RCC 7860 (cell line): ENCODE measurements around the gene FKBP5.
"Not testable (repeated sequence)": the region's sequence is repeated elsewhere in the genome, so short reads cannot be mapped to it uniquely, and the experiment has no call there.

Source experiments
- DNase-seq: peaks from one replicate; pipeline ENCODE4 v3.0.0-alpha.2; 2015; ENCODE audit warnings: low spot score
- FAIRE-seq: peaks from 2 replicates; lab custom pipeline; 2012; peaks lifted over from hg19 to GRCh38; lab: Jason Lieb, UNC

The FKBP5 gene

DNA sequence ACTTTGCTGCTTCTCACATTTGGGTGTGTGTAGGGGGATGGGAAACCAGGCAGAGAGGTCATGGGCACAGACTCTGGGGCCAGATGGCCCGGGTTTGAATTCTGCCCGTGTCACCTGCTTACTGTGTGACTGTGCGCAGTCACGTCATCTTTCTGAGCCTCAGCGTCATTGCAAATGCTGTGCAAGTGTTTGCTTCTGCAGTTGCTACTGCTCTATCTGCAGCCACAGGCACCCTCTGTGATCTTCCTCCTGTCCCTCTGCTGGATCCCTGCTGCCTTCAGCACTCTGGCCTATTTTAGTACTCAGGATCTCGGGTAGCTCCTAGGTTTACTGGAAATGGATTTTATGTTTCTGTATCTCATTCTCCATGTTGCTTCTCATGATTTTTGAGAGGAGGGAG lies 135.4 kb downstream of the FKBP5 start:
- FAIRE-seq (no peak), DNase-seq (no peak)

DNA sequence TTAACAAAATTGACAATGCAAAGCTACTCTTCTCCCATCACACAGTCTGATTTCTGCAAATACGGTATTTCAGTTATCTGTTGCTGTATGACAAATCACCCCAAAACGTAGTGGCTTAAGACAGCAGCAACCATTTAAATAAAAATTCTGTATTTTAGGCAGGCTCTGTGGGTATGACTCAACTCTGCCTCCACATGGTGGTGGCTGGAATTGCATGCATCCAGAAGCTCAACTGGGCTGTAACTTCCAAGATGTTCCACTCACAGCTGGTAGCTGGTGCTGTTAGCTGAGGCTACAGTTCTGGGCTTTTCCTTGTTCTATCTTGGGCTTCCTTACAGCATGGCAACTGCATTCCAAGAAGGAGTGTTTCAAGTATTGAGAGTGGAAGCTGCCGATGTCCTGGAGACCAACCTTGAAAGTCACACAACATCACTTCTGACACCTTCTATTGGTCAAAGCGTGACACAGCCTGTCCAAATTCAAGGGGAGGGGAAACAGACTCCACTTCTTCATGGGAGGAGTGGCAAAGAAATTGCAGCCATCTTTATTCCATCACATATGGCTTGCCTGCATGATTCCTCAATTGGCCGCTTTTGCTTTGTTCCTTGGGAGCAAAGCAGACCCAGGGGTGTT lies 136.3 kb downstream of the FKBP5 start:
- FAIRE-seq, result no peak

DNA sequence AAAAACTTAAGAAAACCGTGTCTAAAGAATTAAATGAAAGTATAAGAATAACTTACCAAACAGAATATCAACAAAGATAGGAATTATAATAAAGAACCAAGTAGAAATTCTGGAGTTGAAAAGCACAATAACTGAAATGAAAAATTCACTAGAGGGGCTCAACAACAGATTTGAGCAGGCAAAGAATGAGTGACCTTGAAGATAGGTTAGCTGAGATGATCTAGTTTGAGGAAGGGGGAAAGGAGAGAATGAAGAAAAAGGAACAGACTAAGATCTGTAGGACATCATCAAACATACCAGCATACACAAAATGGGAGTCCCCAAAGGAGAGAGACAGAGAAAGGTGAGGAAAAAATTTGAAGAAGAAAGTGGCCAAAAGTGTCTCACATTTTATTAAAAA lies 138.3 kb downstream of the FKBP5 start:
- no peak for DNase-seq
- no peak for FAIRE-seq

More for the DNA sequence above, 136.3 kb downstream of the FKBP5 start:
- no peak for DNase-seq

DNA sequence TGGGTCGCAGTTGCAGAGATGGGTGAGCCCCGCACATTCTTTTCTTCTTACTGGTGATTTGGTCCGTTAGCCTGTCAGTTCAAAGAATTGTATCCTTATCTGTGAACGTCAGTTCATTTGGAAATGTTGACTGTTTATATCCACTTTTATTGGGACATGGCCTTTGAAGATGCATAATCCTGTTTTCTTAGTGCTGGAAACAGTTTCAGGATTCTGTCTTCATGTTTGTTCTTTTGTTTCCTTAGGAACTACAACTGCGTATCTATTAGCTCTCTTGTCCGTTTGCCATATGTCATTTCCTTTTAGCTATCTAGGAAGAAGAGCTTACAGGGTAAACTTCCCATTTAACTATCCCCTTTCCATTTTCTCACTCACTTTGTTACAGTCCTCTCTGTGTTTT lies 141.0 kb downstream of the FKBP5 start:
- FAIRE-seq, result no peak
- no peak for DNase-seq

DNA sequence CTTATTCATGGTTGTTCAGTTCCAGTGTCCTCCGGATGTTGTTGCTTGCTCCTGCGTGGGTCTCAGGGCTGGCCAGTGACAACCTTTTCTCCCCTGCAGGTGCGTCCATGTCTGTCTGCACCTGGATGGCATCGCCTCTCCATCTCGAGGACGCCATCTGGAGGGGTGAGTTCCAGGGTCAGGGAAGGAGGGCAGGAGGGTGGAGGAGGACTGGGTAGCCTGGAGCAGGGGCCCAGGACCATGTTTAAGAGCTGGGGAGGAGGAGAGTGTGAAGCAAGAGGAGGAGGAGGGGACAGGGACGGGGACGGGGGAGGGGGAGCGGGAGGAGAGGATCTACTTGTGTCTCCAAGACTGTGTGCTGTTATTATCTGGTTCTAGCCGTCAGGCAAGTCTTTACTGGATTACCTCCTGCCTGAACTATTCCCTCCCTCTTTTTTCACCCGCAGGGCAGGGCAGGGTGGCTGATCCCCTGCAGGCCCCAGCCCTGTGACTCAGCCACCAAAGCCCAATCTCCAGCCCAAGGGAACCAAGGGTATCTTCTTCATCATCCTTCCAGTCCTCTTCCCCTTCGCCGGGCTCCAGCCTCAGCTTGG lies 143.8 kb downstream of the FKBP5 start:
- FAIRE-seq, result no peak

DNA sequence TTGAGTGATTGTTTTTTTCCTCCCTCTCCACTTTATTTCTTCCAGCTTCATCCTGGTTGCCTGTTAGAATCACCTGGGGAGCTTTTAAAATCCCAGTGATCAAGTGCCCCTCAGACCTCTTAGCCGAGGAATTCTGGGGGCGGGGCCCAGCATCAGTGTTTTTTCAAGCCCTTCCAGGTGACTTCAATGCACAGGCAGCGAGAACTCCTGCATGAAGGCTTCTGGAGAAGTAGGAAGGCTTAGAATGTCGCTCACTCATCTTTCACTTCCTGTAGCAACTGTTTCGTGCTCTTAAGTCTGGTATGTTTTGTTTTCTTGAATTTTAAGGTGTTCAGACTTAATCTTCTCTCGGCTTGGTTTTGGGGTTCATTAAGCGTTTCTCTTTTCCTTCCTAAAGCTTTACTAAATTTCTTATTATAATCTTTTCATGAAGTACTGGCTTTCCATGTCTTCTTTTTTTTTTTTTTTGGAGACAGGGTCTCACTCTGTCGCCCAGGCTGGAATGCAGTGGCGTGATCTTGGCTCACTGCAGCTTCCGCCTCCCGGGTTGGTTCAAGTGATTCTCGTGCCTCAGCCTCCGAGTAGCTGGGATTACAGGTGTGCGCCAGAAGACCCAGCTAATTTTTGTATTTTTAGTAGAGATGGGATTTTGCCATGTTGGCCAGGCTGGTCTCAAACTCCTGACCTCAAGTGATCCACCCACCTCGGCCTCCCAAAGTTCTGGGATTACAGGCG lies 145.1 kb downstream of the FKBP5 start:
- FAIRE-seq (no peak), DNase-seq (no peak)

More for the DNA sequence above, 143.8 kb downstream of the FKBP5 start:
- DNase-seq, result no peak

DNA sequence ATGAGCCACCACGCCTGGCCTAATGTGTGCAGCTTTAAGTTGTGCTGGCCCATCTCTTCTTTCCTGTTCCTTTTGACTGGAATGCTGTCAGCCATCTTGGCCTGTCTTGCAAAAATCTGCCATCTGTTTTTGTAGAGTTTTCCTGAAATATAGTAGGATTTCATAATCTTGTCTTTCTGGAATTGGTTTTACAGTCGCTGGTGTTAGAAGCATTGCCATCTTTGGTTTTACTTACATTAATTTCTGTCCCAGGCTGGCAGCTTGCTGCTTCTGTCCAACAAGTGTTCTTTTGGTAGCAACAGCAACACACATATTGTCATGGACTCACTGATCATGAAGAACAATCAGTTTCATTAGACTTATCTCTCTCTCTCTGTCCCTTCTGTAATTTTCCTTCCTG lies 146.9 kb downstream of the FKBP5 start:
- no peak for FAIRE-seq
- DNase-seq, result no peak

DNA sequence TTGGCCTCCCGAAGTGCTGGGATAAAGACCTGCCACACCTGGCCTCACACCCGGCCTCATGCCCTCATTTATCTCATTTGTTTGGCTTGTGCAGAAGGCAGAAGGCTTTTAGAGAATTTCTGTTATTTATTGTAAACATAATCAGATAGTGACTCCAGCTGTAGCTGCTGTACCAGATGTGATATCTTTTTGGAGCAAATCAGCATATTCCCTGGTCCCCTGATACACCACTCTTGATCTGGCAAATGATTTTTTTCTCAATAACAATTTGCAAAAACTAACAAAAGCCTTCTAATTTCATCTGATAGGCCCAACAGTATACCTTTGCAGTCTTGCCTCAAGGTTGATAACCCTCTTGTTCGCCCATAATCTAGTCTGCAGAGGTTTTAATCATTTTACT lies 149.5 kb downstream of the FKBP5 start:
- DNase-seq (no peak), FAIRE-seq (no peak)

DNA sequence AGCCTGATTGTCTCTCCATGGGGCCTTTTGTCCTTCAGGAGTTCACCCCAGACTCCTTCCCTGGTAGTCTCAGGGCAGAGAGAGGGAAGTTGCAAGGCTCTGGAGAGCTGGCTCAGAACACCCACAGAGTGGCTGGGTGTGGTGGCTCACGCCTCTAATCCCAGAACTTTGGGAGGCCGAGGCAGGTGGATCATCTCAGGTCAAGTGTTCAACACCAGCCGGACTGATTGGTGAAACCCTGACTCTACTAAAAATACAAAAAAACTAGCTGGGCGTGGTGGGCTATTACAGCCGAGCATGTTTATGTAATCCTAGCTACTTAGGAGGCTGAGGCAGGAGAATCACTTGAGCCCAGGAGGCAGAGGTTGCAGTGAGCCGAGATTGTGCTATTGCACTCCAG lies 152.9 kb downstream of the FKBP5 start:
- FAIRE-seq, DNase-seq: not testable (repeated sequence)

DNA sequence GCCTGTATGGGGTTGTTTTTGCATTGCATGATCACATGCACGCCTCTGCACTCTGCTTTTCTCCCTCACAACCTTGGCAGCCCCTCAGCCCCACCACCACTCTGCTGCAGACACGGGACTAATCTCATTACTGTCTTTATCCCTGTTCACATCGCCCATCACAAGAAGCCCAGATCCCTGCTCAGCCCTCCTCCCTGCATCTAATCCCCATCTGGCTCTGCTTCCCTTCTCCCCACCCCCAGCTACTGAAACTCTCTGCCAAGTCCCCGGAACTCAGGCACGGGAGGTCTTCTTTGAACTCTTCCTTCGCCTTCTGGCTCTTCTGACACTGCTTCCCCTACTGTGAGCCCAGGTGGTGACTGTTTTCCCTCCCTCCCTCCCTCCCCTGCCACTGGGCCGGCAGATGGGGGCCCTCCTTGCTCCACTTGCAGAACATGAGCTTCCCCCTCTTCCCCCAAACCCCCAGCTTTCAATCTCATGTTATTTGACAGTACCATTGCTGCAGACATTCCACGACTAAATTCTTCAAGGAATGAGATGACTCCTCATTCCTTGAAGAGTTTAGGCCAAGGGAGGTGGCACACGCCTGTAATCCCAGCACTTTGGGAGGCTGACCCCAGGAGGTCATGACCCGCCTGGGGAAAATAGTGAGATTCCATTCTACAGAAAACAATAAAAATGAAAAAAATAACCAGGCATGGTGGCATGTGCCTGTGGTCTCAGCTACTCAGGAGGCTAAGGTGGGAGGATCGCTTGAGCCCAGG lies 154.1 kb downstream of the FKBP5 start:
- FAIRE-seq (no peak), DNase-seq (no peak)

DNA sequence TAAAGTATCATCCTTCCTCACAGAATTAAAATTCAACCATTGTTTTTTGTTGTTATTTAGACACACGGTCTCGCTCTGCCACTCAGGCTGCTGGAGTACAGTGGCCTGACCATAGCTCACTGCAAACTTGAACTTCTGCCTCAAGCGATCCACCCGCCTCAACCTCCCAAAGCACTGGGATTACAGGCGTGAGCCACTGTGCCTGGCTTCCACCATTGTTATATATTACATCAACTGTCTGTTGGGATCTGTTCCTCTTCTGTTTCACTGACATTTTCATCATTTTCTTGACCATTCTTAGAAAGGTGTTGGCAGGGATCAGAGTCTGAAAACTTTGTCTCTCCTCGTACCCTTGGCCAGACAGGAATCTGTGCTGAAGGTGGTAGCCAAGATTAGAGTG lies 154.7 kb downstream of the FKBP5 start:
- no peak for DNase-seq
- no peak for FAIRE-seq

DNA sequence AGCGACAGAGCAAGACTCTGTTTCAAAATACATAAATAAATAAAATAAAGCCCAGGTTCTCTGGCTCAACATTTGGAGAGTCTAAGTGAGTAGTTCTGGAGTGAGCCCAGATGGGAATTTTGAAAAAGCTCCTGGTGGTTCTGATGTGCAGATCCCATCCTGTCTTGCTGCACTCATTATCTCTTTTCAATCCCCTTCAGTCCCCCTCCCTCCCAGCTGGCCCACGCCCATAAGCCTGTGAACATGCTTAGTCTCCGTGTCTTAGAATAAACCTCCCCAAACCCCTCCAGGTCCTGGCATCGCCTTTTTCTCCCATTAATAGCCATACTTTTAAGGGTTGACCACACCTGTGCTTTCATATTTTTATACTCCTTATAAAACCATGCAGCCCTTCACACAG lies 156.6 kb downstream of the FKBP5 start:
- DNase-seq, result no peak
- FAIRE-seq, result no peak

DNA sequence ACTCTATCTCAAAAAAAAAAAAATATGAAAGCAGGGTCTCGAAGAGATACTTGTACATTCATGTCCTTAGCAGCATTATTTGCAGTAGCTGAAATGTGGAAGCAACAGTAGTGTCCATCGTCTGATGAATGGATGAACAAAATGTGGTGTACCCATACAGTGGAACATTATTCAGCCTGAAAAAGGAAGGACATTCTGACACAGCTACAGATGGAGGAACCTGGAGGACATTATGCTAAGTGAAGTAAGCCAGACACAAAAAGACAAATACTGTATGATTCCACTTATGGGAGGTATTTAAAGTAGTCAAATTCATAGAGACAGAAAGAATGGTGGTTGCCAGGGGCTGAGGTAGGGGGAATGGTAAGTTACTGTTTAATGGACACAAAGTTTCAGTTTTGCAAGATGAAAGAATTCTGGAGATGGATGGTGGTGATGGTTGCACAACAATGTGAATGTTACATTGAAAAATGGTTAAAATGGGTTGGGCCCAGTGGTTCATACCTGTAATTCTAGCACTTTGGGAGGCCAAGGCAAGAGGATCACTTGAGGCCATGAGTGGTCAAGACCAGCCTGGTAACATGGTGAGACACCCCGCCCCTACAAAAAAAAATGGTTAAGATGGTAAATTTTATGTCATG lies 164.2 kb downstream of the FKBP5 start:
- DNase-seq, result no peak
- FAIRE-seq, result no peak
